K562 (cell line): ENCODE measurements around the gene MIP. TPM values are rescaled to one million over a fixed set of nuclear protein-coding genes. Genes with fewer than 3 reads are reported as not detected.
A peak's percentile ranks its signal among the peaks of the same experiment; 100 is the strongest.
"Not testable (repeated sequence)": the region's sequence is repeated elsewhere in the genome, so short reads cannot be mapped to it uniquely, and the experiment has no call there.

ENCODE experiments used
- ATAC-seq: fragments of 200-7000 bp; cut with Tn5 transposase; 3 replicates; pipeline ENCODE4 v1.9.1; 2020; ENCODE audit warnings: moderate library complexity
- BruUV-seq: library from RNA; stranded (reverse); fragments of 400-500 nt; replicated peaks from 2 replicates; lab custom pipeline; 2021; lab: Mats Ljungman, UMichigan
- CTCF ChIA-PET: fragments of 300-600 bp; formaldehyde crosslinking; extraction: SDS; loops from one replicate; lab custom pipeline; 2021; ENCODE audit warnings: low intra/inter-chr PET ratio; lab: Yijun Ruan, JAX
- POLR2A ChIA-PET: fragments of 300-600, 350-650 bp; sonication (Branson Sonifier 250); formaldehyde crosslinking; extraction: SDS; loops from one replicate; lab custom pipeline; 2021; ENCODE audit warnings: antibody characterized with exemption, inconsistent platforms; lab: Yijun Ruan, JAX
- DNase-seq, 4 experiments: peaks; one replicate each; pipeline versions ENCODE4 v3.0.0 to v3.0.0-alpha.2; 2011 to 2018; ENCODE audit warnings: low spot score in 3 of 4, mixed read lengths in 3 of 4; ENCODE audit errors: extremely low read depth in 1 of 4
- FAIRE-seq: peaks from 2 replicates; lab custom pipeline; 2011; peaks lifted over from hg19 to GRCh38; lab: Jason Lieb, UNC
- H2AFZ ChIP-seq: 2 replicates; pipeline ENCODE4 v1.6.0; 2011; ENCODE audit warnings: low read depth, low read length, control low read depth, inconsistent platforms
- H3K27ac ChIP-seq: fragments of 200-600 bp; 3 replicates; pipeline ENCODE4 v1.8.0; 2011; ENCODE audit warnings: low read depth, mild to moderate bottlenecking, control low read depth, inconsistent platforms, low read length, moderate library complexity, mixed read lengths; ENCODE audit errors: extremely low read depth
- H3K27me3 ChIP-seq, 2 experiments: fragments of 300-600 bp in 1 of 2; 2 replicates in 1 of 2; 3 replicates in 1 of 2; pipeline versions ENCODE4 v1.6.0 to v1.8.0; 2011; ENCODE audit warnings: inconsistent platforms in 2 of 2, low read length in 2 of 2, mild to moderate bottlenecking in 1 of 2, mixed read lengths in 1 of 2, moderate library complexity in 1 of 2; ENCODE audit not compliant: control insufficient read depth in 2 of 2, insufficient read depth in 2 of 2
- H3K36me3 ChIP-seq: fragments of 300-600 bp; 3 replicates; pipeline ENCODE4 v1.8.0; 2011; ENCODE audit warnings: mild to moderate bottlenecking, low read length, inconsistent platforms; ENCODE audit not compliant: control insufficient read depth, insufficient read depth
- H3K4me1 ChIP-seq, 2 experiments: fragments of 200-600 bp in 1 of 2; replicated peaks in 1 of 2; 2 replicates in 1 of 2; 3 replicates in 1 of 2; pipeline versions ENCODE4 v1.5.1 to v1.8.0; 2011; ENCODE audit warnings: inconsistent platforms in 2 of 2, low read length in 2 of 2, mild to moderate bottlenecking in 1 of 2, mixed read lengths in 1 of 2, moderate library complexity in 1 of 2; ENCODE audit not compliant: control insufficient read depth in 2 of 2, insufficient read depth in 2 of 2
- H3K4me2 ChIP-seq: 2 replicates; pipeline ENCODE4 v1.6.1; 2011; ENCODE audit warnings: low read length, control low read depth, inconsistent platforms, mixed read lengths; ENCODE audit not compliant: insufficient read depth
- H3K4me3 ChIP-seq: fragments of 200-600 bp; sonication (generic), shearing (Covaris generic); 2 replicates; pipeline ENCODE4 v1.5.1; 2016; ENCODE audit warnings: control low read depth, inconsistent platforms
- H3K79me2 ChIP-seq: fragments of 200-600 bp; 3 replicates; pipeline ENCODE4 v1.8.0; 2011; ENCODE audit warnings: low read length, inconsistent platforms; ENCODE audit not compliant: control insufficient read depth, insufficient read depth
- H3K9ac ChIP-seq, 2 experiments: 2 replicates each; pipeline versions ENCODE4 v1.6.0 to v1.6.1; 2011; ENCODE audit warnings: low read depth in 2 of 2, low read length in 2 of 2, control low read depth in 1 of 2, inconsistent platforms in 1 of 2, mild to moderate bottlenecking in 1 of 2, mixed read lengths in 1 of 2; ENCODE audit not compliant: insufficient read depth in 1 of 2
- H3K9me1 ChIP-seq: one replicate; pipeline ENCODE4 v1.6.0; 2011; ENCODE audit warnings: inconsistent platforms, mild to moderate bottlenecking, low read length, moderate library complexity; ENCODE audit not compliant: control insufficient read depth, insufficient read depth
- H3K9me3 ChIP-seq: replicated peaks from 2 replicates; pipeline ENCODE4 v1.5.1; 2011; ENCODE audit warnings: low read depth, low read length, inconsistent platforms; ENCODE audit not compliant: control insufficient read depth, insufficient read depth
- H4K20me1 ChIP-seq: replicated peaks from 2 replicates; pipeline ENCODE4 v1.6.1; 2011; ENCODE audit warnings: low read length, inconsistent platforms, mixed read lengths; ENCODE audit not compliant: control insufficient read depth, insufficient read depth
- PTBP1 ChIP-seq: fragments of 200-400 bp; formaldehyde crosslinking; IDR thresholded peaks from 2 replicates; pipeline ENCODE4 v1.6.1; 2017; ENCODE audit warnings: low read depth, low read length
- WGBS: fragments of 100-300 bp; shearing (Covaris generic); methylation state at CpG from one replicate; pipeline ENCODE4 v1.1.6; 2016; ENCODE audit warnings: low coverage, mixed read lengths; ENCODE audit not compliant: insufficient coverage; ENCODE audit errors: missing lambda C conversion rate; 5-methylcytosine and 5-hydroxymethylcytosine counted together
- in situ Hi-C: fragments of 300-500 bp; cut with MboI; formaldehyde crosslinking; loops from 4 replicates; pipeline ENCODE4 v1.15.0; 2018; ENCODE audit warnings: inconsistent platforms, mixed read lengths
- intact Hi-C: fragments of 100-400 bp; cut with micrococcal nuclease; formaldehyde crosslinking; loops from 2 replicates; pipeline ENCODE4 v1.14.2; 2022
- polyA plus RNA-seq, 8 experiments: library from polyadenylated mRNA; depleted of rRNA in 4 of 8; stranded (reverse) in 5 of 8; unstranded in 3 of 8; fragments of >200 nt; fragmentation: Nextera tagmentation in 2 of 8; fragmentation: Illumina TruSeq in 1 of 8; extraction: Ambion mirVana in 2 of 8; extraction: Trizol in 1 of 8; gene quantifications; 2 replicates each; pipeline versions ENCODE4 v1.2.1 to v1.2.3, GENCODE V29; 2011 to 2014; ENCODE audit warnings: inconsistent platforms in 1 of 8, missing spikeins in 1 of 8
- total RNA-seq, 7 experiments: library from RNA; depleted of rRNA in 6 of 7; stranded (reverse); fragments of >200 nt in 6 of 7; fragmentation: Illumina TruSeq in 2 of 7; extraction: Trizol in 2 of 7; gene quantifications; 2 replicates each; pipeline versions ENCODE4 v1.2.1 to v1.2.3, GENCODE V29; 2011 to 2021; ENCODE audit warnings: low replicate concordance in 1 of 7
- TF ChIP-seq, protein P1 (sequence below): sonication (generic); formaldehyde crosslinking; IDR thresholded peaks from 2 replicates; pipeline ENCODE4 v1.8.0; 2022; ENCODE audit warnings: missing genetic modification reagents, mild to moderate bottlenecking, moderate library complexity, borderline replicate concordance

MIP gene
- total and polyA plus RNA-seq, 9 of the 15 experiments (the other 6 are each of a cell fraction or from before 2014, with no cell fraction given) = 0.09 to 0.36 (median 0.19) TPM; not detected in 5

DNA sequence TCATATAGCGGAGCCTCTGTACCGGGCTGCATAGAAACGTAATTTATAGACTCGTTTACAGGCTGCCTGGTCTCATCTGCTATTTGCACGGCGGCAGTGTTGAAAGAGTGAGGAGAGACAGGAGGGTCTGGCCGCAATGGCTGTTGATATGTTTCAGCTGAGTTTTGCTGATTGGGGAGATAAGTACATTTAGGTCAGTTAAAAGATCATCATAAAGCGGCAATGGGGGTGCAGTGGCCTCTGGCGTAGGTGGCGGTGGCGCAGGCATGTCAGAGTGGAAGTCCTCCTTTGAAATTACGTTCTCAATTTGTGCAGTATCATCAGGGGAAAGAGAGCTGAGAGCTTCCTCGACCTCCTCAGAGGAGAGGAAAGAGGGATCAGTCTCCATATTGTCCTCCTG is 45.4 kb upstream of the MIP start:
- BruUV-seq = not testable (repeated sequence)
- TF ChIP-seq, protein P1, sequence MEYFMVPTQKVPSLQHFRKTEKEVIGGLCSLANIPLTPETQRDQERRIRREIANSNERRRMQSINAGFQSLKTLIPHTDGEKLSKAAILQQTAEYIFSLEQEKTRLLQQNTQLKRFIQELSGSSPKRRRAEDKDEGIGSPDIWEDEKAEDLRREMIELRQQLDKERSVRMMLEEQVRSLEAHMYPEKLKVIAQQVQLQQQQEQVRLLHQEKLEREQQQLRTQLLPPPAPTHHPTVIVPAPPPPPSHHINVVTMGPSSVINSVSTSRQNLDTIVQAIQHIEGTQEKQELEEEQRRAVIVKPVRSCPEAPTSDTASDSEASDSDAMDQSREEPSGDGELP (CRISPR knock-in tag) = 0 out of 2 replicates have a peak, but pooled peaks have one; percentile 23
- TF ChIP-seq, all 486 proteins: peak for 1; not testable (repeated sequence) for 485
- H3K4me1 ChIP-seq, intact Hi-C loops, POLR2A ChIA-PET, H3K4me3 ChIP-seq, H3K27ac ChIP-seq, H3K9me1 ChIP-seq, ATAC-seq, H3K79me2 ChIP-seq, H3K36me3 ChIP-seq, FAIRE-seq, CTCF ChIA-PET, H4K20me1 ChIP-seq, H3K9ac ChIP-seq, H3K4me2 ChIP-seq, H3K27me3 ChIP-seq, H3K9me3 ChIP-seq, DNase-seq, H2AFZ ChIP-seq: not testable (repeated sequence)
- WGBS = 30% methylated on average over 11 of the region's 13 CpGs
- in situ Hi-C loops = loop anchor here (5.0 kb wide), 1 partner anchor 77 kb away; no protein-coding TSS in a partner anchor

DNA sequence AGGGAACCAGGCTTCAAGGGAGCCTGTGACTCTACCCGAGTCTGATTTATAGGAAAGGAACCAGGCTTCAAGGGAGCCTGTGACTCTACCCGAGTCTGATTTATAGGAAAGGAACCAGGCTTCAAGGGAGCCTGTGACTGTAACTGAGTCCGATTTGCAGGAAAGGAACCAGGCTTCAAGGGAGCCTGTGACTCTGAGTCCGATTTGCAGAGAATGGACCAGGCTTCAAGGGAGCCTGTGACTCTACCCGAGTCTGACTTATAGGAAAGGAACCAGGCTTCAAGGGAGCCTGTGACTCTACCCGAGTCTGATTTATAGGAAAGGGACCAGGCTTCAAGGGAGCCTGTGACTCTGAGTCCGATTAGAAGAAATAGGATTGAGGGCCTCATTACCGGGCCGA is 45.0 kb upstream of the MIP start:
- H3K4me3 ChIP-seq, intact Hi-C loops, H3K4me2 ChIP-seq, BruUV-seq, H3K9me3 ChIP-seq, H3K27me3 ChIP-seq, H3K9me1 ChIP-seq, H3K4me1 ChIP-seq, DNase-seq, H4K20me1 ChIP-seq, H3K9ac ChIP-seq, H2AFZ ChIP-seq, H3K27ac ChIP-seq, FAIRE-seq, H3K79me2 ChIP-seq, in situ Hi-C loops, POLR2A ChIA-PET, H3K36me3 ChIP-seq, ATAC-seq: not testable (repeated sequence)
- TF ChIP-seq PTBP1 = peak; percentile 97
- CTCF ChIA-PET = interaction anchor here (1.1 kb wide), 1 partner anchor 212 kb away, joined by 3 read pairs; no protein-coding TSS in a partner anchor
- WGBS = 26% methylated on average over 9 of the region's 9 CpGs

DNA sequence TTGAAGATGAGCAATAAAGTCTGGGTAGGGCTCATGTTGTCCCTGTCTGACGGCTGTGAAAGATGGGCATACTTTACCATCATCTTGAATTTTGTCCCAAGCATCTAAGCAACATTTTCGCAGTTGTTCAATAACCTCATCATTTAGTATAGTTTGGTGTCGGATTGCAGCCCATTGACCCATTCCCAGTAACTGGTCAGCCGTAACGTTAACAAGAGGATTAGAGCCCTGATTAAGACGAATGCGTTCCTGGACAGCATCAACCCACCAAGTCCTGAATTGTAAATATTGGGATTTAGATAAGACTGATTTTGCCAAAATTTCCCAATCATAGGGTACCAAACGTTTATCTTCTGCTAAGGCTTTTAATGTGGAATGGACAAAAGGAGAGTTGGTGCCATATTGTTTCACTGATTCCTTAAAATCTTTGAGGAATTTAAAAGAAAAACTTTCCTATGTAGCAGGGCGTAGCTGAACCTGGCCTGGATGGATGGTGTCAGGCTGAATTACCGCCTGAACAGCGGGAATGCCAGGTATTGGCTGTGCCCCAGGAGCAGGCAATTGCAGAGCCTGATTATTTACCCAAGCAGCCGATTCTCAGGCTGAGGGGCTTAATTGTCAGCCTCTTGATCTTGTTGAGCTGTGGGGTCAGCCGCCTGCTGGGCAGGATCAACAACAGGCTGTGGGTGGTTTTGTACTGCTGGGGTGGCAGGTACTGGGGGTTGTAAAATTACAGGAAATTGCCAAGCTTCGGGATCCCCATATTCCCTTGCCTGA is 43.9 kb upstream of the MIP start:
- H3K4me1 ChIP-seq, H3K79me2 ChIP-seq, intact Hi-C loops, H3K9ac ChIP-seq, H4K20me1 ChIP-seq, H3K27ac ChIP-seq, H3K27me3 ChIP-seq, FAIRE-seq, DNase-seq, H3K9me1 ChIP-seq, POLR2A ChIA-PET, ATAC-seq, BruUV-seq, H3K9me3 ChIP-seq, in situ Hi-C loops, H2AFZ ChIP-seq, H3K4me2 ChIP-seq, H3K36me3 ChIP-seq, H3K4me3 ChIP-seq: not testable (repeated sequence)
- WGBS = 22% methylated on average over 14 of the region's 14 CpGs
- CTCF ChIA-PET = interaction anchor here (0.7 to 1.1 kb wide), 2 partner anchors 75 to 211 kb away, joined by 3 read pairs; no protein-coding TSS in a partner anchor
